Measurements from ENCODE around the gene SH3GL3. TPM values are rescaled to one million over a fixed set of nuclear protein-coding genes. Genes with fewer than 3 reads are reported as not detected.

Gene SH3GL3
- polyA plus RNA-seq, 1 of the 3 experiments (the other 2 are of a cell fraction), result not detected

GRCh38 chr15:83538682-83539081 lies 91.5 kb downstream of the SH3GL3 start:
- DNase-seq, result no peak
- no peak overlapping the region for H3K4me3 ChIP-seq (ENCODE audit: low read depth in 2 of 2, low read length in 1 of 2)
- ChIA-PET CTCF (no interaction called here), POLR2A (no interaction called here)
- no peaks in the 10 kb centered on the region for H3K9me2 ChIP-seq
- no peaks in the 10 kb centered on the region for H3K4me1 ChIP-seq (ENCODE audit: control insufficient read depth in 1 of 2, insufficient read depth in 2 of 2, low read depth in 1 of 2, low read length in 1 of 2)
- no peak overlapping the region for H2AFZ ChIP-seq (ENCODE audit: low read depth)
- no peaks in the 10 kb centered on the region for H3K9me3 ChIP-seq
- no peaks in the 10 kb centered on the region for H4K20me1 ChIP-seq (ENCODE audit: insufficient read depth)
- no peaks in the 10 kb centered on the region for H3F3A ChIP-seq (replicated peaks; ENCODE audit: insufficient read depth)
- H3K9ac ChIP-seq, result no peak overlapping the region
- no peak for TF ChIP-seq TEAD4 (IDR thresholded peaks at IDR 0.05; ENCODE audit: borderline replicate concordance, insufficient read depth)
- TF ChIP-seq JUND (IDR thresholded peaks at IDR 0.05), result no peak
- no peak for TF ChIP-seq MAX (IDR thresholded peaks at IDR 0.05; ENCODE audit: low read depth)
- no peak for TF ChIP-seq IRF3 (IDR thresholded peaks at IDR 0.05; ENCODE audit: low read depth, low read length)
- TF ChIP-seq EZH2phosphoT487 (IDR thresholded peaks at IDR 0.05; ENCODE audit: borderline replicate concordance, low read depth), result no peak
- no peak for TF ChIP-seq NRF1 (IDR thresholded peaks at IDR 0.05; ENCODE audit: low read depth, low read length)
- no peak for TF ChIP-seq TCF12 (IDR thresholded peaks at IDR 0.05)
- TF ChIP-seq RXRA (IDR thresholded peaks at IDR 0.05; ENCODE audit: borderline replicate concordance, low read depth), result no peak
- no peak for TF ChIP-seq MEF2A (IDR thresholded peaks at IDR 0.05; ENCODE audit: borderline replicate concordance, low read depth)
- no peak for TF ChIP-seq USF2 (IDR thresholded peaks at IDR 0.05; ENCODE audit: borderline replicate concordance, low read depth, low read length)
- no peak for TF ChIP-seq YY1 (IDR thresholded peaks at IDR 0.05; ENCODE audit: low read depth)
- TF ChIP-seq ZBTB33 (IDR thresholded peaks at IDR 0.05; ENCODE audit: borderline replicate concordance, low read depth), result no peak
- TF ChIP-seq CHD2 (IDR thresholded peaks at IDR 0.05; ENCODE audit: low read length, partially characterized antibody), result no peak
- TF ChIP-seq EP300 (IDR thresholded peaks at IDR 0.05; ENCODE audit: borderline replicate concordance in 1 of 2, low read depth in 1 of 2, low read length in 1 of 2), result no peak
- no peak for TF ChIP-seq CTCF (IDR thresholded peaks at IDR 0.05)
- TF ChIP-seq MXI1 (IDR thresholded peaks at IDR 0.05; ENCODE audit: low read depth, low read length), result no peak
- no peak for TF ChIP-seq ELF1 (IDR thresholded peaks at IDR 0.05)
- no peak for TF ChIP-seq SMC3 (IDR thresholded peaks at IDR 0.05; ENCODE audit: low read depth, low read length)
- TF ChIP-seq TAF1 (IDR thresholded peaks at IDR 0.05; ENCODE audit: borderline replicate concordance, low read depth, low read length), result no peak
- no peak for TF ChIP-seq SIN3A (IDR thresholded peaks at IDR 0.05; ENCODE audit: borderline replicate concordance, low read depth, low read length)
- no peaks in the 10 kb centered on the region for H3K36me3 ChIP-seq (replicated peaks in 1 of 2; ENCODE audit: control insufficient read depth in 1 of 2, insufficient read depth in 2 of 2, low read length in 1 of 2)
- no peak overlapping the region for H3K27ac ChIP-seq (ENCODE audit: low read depth in 2 of 2, low read length in 1 of 2)
- no peaks in the 10 kb centered on the region for H3K79me2 ChIP-seq (ENCODE audit: insufficient read depth)
- H3K4me2 ChIP-seq, result no peak overlapping the region
- no peaks in the 10 kb centered on the region for H3K27me3 ChIP-seq (ENCODE audit: insufficient read depth)

Measured in SK-N-SH (cell line).